Esophagus muscularis mucosa (tissue), 4 donors: ENCODE data around the gene ACAA1. TPM values are rescaled to one million over a fixed set of nuclear protein-coding genes. Genes with fewer than 3 reads are reported as not detected.

Experiments used
- DNase-seq: peaks from one replicate; pipeline ENCODE4 v3.0.0-alpha.2; 2017; ENCODE audit errors: extremely low spot score
- H3K27ac ChIP-seq, 4 donors: fragments of 200-600 bp; sonication (generic); replicated peaks in 1 of 4; 1 replicate in 3 of 4; 2 replicates in 1 of 4; pipeline ENCODE4 v1.5.1; 2016 to 2019; ENCODE audit warnings: mild to moderate bottlenecking in 1 of 4
- H3K27me3 ChIP-seq, 4 donors: fragments of 200-600 bp; sonication (generic); one replicate each; pipeline versions ENCODE4 v1.5.1 to v1.6.0; 2016 to 2019
- H3K36me3 ChIP-seq, 4 donors: fragments of 200-600 bp; sonication (generic); one replicate each; pipeline ENCODE4 v1.5.1; 2016 to 2019
- H3K4me1 ChIP-seq, 4 donors: fragments of 200-600 bp; sonication (generic); one replicate each; pipeline ENCODE4 v1.5.1; 2016 to 2019
- H3K4me3 ChIP-seq, 4 donors: fragments of 200-600 bp; sonication (generic); 1 replicate in 2 of 4; 2 replicates in 2 of 4; pipeline ENCODE4 v1.5.1; 2016 to 2019; ENCODE audit warnings: mild to moderate bottlenecking in 4 of 4, moderate library complexity in 1 of 4
- H3K9me3 ChIP-seq, 4 donors: fragments of 200-600 bp; sonication (generic); 1 replicate in 3 of 4; 2 replicates in 1 of 4; pipeline ENCODE4 v1.5.1; 2016 to 2019
- CTCF ChIP-seq, 3 experiments: fragments of 200-600 bp in 2 of 3; fragments of 450-650 bp in 1 of 3; sonication (generic) in 2 of 3; IDR thresholded peaks; one replicate each; pipeline ENCODE4 v1.5.1; 2017 to 2019; ENCODE audit warnings: antibody characterized with exemption in 3 of 3, mild to moderate bottlenecking in 2 of 3, moderate library complexity in 1 of 3
- EP300 ChIP-seq: sonication (generic); formaldehyde crosslinking; IDR thresholded peaks from one replicate; pipeline ENCODE4 v1.6.1; 2017; ENCODE audit warnings: antibody characterized with exemption
- POLR2A ChIP-seq: fragments of 450-650 bp; IDR thresholded peaks from one replicate; pipeline ENCODE4 v1.6.1; 2017; ENCODE audit warnings: antibody characterized with exemption, moderate library complexity, mild to moderate bottlenecking, low read depth
- POLR2AphosphoS5 ChIP-seq, 2 donors: sonication (generic); formaldehyde crosslinking; IDR thresholded peaks; one replicate each; pipeline ENCODE4 v1.6.1; 2017; ENCODE audit warnings: antibody characterized with exemption in 2 of 2
- WGBS: methylation state at CpG from one replicate; pipeline ENCODE4 v1.1.5; 2018; 5-methylcytosine and 5-hydroxymethylcytosine counted together
- intact Hi-C: fragments of 100-400 bp; cut with DNase I; formaldehyde crosslinking; loops from one replicate; pipeline ENCODE4 v1.15.1; 2023
- total RNA-seq, 4 donors: library from RNA; depleted of rRNA; stranded (reverse); fragments of >200 nt; gene quantifications; one replicate each; pipeline versions ENCODE4 v1.1.0 to v1.2.1, GENCODE V29; 2016

Gene ACAA1
- total RNA-seq, 4 donors from 2014 or later: 31.3 to 49.4 (median 39.1) TPM

DNA sequence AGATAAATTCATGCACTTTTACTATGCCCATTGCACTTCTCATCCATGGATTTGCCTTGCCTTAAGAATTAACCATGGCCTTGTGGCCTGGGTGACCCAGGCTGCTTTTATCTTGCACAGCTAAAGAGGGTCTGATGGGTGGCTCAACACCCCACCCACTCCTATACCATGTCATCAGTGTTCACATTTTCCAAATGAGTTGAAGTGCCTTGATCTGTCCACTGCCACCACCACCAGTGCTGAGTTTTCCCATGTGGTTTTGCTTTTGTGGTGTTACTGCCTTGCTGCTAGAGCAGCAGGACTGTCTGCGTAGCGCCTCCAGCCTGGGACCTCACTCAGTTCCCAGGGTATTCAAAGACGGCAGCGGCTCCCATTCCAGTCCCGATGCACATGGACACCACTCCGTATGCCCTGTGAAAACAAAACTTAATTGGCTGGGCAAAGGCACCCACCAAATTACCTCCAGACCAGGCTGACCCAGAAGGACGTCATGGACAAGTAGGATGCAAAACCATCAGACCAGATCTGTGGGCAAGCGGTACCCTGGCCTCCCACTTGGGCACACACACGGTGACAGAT lies 14.1 kb downstream of the ACAA1 start:
- Histone ChIP-seq H3K4me1 (peaks cover 0 to 11% (median 0%) of the 10 kb centered on the region in 4 donors), H3K36me3 (peaks cover 43 to 87% (median 80%) of the 10 kb centered on the region in 4 donors), H3K9me3 (no peaks in the 10 kb centered on the region), H3K27ac (no peak overlapping the region), H3K4me3 (no peak overlapping the region), H3K27me3 (no peaks in the 10 kb centered on the region)
- 83% methylated on average over 9 of the region's 9 CpGs for WGBS
- DNase-seq: no peak
- TF ChIP-seq POLR2AphosphoS5 (IDR thresholded peaks at IDR 0.05) (no peak), POLR2A (no peak), CTCF (IDR thresholded peaks at IDR 0.05) (no peak), EP300 (no peak)
- intact Hi-C loops: no loop called here

DNA sequence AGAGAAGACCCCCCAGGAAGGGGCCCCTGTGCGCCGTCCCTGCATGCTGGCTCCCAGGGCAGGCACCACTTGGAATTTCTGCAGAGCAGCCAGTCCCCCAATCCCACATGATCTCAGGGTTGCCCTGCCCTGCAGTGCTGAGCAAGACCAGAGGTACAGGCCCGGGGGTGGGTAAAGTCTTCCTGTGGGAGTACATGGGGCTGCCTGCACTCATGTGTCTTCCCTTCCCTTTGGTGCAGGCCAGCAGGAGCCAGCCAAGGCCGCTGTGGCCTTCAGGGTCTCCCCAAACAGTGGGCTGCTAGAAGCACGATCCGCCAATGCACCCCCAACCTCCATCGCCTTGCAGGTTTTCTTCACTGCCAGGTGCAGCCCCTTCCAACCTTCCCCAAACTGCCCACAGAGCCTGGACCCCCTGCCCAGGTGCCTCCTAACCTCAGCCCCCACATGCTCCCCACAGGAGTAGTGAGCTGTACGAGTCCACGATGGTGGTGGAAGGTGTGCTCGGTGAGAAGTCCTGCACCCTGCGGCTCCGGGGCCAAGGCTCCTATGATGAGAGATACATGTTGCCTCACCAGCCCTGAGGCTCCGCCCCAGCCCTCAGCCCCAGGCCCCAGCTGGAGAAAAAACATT lies 15.0 kb downstream of the ACAA1 start:
- intact Hi-C loops: no loop called here
- TF ChIP-seq POLR2AphosphoS5 (IDR thresholded peaks at IDR 0.05) (no peak), EP300 (no peak), CTCF (IDR thresholded peaks at IDR 0.05) (no peak), POLR2A (no peak)
- 85% methylated on average over 7 of the region's 13 CpGs for WGBS
- no peak overlapping the region for H3K4me3 ChIP-seq
- H3K27me3 ChIP-seq: no peaks in the 10 kb centered on the region
- H3K4me1 ChIP-seq: peaks cover 0 to 9% (median 0%) of the 10 kb centered on the region in 4 donors
- peaks cover 35 to 82% (median 71%) of the 10 kb centered on the region in 4 donors for H3K36me3 ChIP-seq
- no peak overlapping the region for H3K27ac ChIP-seq
- no peak for DNase-seq
- no peaks in the 10 kb centered on the region for H3K9me3 ChIP-seq

DNA sequence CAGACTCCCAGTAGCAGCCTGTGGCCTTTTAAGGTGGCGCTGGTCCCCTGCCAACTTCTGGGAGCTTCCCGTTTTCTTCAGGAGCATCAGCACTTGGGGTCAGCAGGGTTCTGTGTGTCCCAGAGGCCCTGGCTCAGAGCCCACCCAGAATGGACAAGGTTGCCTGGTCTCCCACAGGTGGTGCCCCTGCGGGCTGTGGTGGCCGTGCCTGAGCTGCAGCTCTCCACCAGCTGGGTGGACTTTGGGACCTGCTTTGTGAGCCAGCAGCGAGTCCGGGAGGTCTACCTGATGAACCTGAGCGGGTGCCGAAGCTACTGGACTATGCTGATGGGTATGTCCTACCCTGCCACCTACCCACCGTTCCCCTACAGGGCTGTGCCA lies 15.5 kb downstream of the ACAA1 start:
- no peak for DNase-seq
- WGBS: 75% methylated on average over 2 of the region's 9 CpGs
- intact Hi-C loops: no loop called here
- Histone ChIP-seq H3K27me3 (no peaks in the 10 kb centered on the region), H3K4me1 (peaks cover 0 to 9% (median 0%) of the 10 kb centered on the region in 4 donors), H3K36me3 (peaks cover 31 to 77% (median 66%) of the 10 kb centered on the region in 4 donors), H3K27ac (no peak overlapping the region), H3K4me3 (no peak overlapping the region), H3K9me3 (no peaks in the 10 kb centered on the region)
- TF ChIP-seq POLR2AphosphoS5 (IDR thresholded peaks at IDR 0.05): no peak
- no peak for TF ChIP-seq CTCF (IDR thresholded peaks at IDR 0.05)
- no peak for TF ChIP-seq EP300
- TF ChIP-seq POLR2A: no peak

- peaks cover 25 to 72% (median 60%) of the 10 kb centered on the region in 4 donors for H3K36me3 ChIP-seq
- H3K9me3 ChIP-seq: no peaks in the 10 kb centered on the region
- WGBS: 85% methylated on average over 10 of the region's 11 CpGs
- TF ChIP-seq POLR2A (no peak), POLR2AphosphoS5 (IDR thresholded peaks at IDR 0.05) (no peak)
- H3K27ac ChIP-seq: no peak overlapping the region
- peaks cover 0 to 9% (median 0%) of the 10 kb centered on the region in 4 donors for H3K4me1 ChIP-seq
- no peak for DNase-seq
- H3K27me3 ChIP-seq: no peaks in the 10 kb centered on the region
- intact Hi-C loops: no loop called here
- H3K4me3 ChIP-seq: no peak overlapping the region
Measured at GRCh38 chr3:38120693-38121450, 16.1 kb downstream of the ACAA1 start.
